ENCODE data around the gene GPR26.

Gene GPR26, protein sequence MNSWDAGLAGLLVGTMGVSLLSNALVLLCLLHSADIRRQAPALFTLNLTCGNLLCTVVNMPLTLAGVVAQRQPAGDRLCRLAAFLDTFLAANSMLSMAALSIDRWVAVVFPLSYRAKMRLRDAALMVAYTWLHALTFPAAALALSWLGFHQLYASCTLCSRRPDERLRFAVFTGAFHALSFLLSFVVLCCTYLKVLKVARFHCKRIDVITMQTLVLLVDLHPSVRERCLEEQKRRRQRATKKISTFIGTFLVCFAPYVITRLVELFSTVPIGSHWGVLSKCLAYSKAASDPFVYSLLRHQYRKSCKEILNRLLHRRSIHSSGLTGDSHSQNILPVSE

DNA sequence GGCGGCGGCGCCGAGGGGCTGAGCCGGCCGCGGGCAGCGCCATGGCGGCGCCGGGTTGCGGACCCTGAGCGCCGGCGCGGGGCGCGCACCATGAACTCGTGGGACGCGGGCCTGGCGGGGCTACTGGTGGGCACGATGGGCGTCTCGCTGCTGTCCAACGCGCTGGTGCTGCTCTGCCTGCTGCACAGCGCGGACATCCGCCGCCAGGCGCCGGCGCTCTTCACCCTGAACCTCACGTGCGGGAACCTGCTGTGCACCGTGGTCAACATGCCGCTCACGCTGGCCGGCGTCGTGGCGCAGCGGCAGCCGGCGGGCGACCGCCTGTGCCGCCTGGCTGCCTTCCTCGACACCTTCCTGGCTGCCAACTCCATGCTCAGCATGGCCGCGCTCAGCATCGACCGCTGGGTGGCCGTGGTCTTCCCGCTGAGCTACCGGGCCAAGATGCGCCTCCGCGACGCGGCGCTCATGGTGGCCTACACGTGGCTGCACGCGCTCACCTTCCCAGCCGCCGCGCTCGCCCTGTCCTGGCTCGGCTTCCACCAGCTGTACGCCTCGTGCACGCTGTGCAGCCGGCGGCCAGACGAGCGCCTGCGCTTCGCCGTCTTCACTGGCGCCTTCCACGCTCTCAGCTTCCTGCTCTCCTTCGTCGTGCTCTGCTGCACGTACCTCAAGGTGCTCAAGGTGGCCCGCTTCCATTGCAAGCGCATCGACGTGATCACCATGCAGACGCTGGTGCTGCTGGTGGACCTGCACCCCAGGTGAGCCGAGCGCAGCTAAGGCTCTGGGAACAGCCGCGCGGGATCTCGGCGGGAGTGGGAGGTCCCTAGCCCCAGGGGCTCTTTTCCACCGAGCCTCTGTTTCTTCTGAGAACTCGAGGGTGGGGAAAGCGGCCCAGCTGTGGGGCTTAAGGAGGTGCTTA, at the start of gene GPR26:
Gene GPR26 (plus strand): TSS at position 38 of the 919 bp plus-strand sequence. CDS start 53 bp downstream, at position 91.
- DNase-seq (ENCODE audit: low read depth in 2 of 2) = no peak

- DNase-seq (ENCODE audit: low read depth in 2 of 2) = no peak
Observed at GRCh38 chr10:123618224-123618623, 47.9 kb upstream of the GPR26 start.

- no peak for DNase-seq (ENCODE audit: low read depth in 2 of 2)
Observed at GRCh38 chr10:123619067-123619855, 46.9 kb upstream of the GPR26 start.

GRCh38 chr10:123620621-123621020, 45.5 kb upstream of the GPR26 start:
- DNase-seq (ENCODE audit: low read depth in 2 of 2) = no peak

- no peak for DNase-seq (ENCODE audit: low read depth in 2 of 2)
Observed at GRCh38 chr10:123621492-123621891, 44.7 kb upstream of the GPR26 start.

GRCh38 chr10:123621916-123622315, 44.2 kb upstream of the GPR26 start:
- DNase-seq (ENCODE audit: low read depth in 2 of 2) = no peak

DNA sequence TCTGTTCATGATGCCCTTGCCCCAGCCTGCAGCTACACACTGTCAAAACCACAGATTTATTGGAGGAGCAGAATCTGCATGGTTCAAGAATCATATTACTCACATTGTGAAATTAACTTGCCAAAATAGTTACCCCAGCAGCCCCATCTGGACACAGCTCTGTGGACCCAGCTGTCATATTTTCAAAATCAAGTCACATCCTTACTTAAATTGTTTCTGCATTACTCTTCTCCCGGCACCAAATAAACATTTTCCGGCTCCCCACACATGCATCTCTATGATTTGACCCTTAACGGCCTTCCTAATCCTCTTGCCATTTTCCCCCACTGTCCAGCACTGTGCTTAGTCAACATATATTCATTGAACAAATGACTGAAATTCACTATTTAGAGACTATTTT, 43.8 kb upstream of the GPR26 start:
- DNase-seq (ENCODE audit: low read depth in 2 of 2) = no peak

GRCh38 chr10:123624086-123624485, 42.1 kb upstream of the GPR26 start:
- no peak for DNase-seq (ENCODE audit: low read depth in 2 of 2)

GRCh38 chr10:123633106-123633505, 33.0 kb upstream of the GPR26 start:
- no peak for DNase-seq (ENCODE audit: low read depth in 2 of 2)

DNA sequence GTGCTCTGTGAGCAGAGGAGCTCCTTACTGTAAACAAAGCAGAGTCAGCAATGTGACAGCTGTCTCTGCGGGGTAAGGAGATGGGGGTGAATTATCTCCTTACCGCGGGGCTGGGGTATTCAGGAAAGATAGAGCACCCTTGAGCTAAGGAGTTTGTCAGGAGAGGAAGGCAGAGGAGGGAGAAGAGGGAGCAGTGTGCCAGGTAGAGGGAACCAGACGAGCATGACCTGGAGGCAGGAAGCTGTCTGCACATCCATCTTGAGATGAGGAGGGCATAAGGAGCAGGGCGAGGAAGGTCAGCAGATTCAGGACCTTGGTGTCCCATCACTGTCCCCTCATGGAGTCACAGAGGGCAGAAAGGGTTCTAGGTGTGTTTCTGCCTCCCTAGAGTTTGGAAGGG, 32.5 kb upstream of the GPR26 start:
- no peak for DNase-seq (ENCODE audit: low read depth in 2 of 2)

GRCh38 chr10:123634221-123634620, 31.9 kb upstream of the GPR26 start:
- no peak for DNase-seq (ENCODE audit: low read depth in 2 of 2)

- DNase-seq (ENCODE audit: low read depth in 2 of 2) = no peak
Observed at GRCh38 chr10:123635131-123635530, 31.0 kb upstream of the GPR26 start.

DNA sequence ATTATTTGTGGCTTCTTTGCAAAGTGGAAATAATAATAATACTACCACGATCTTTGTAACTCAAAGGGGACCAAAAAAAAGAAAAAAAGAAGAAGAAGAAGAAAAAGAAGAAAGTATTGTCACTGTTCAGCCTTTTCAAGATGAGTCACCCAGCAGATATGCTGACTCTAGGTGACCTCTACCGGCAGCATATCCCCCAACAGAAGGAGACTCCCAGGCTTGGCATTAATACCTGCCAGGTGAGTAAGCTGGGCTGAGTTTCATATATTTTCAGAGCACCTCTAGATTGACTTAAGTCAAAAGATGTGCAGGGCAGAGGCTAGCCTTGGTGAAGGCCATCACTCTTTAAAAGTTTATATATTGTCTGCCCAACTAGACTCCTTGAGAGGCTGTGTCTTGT, 30.4 kb upstream of the GPR26 start:
- no peak for DNase-seq (ENCODE audit: low read depth in 2 of 2)

DNA sequence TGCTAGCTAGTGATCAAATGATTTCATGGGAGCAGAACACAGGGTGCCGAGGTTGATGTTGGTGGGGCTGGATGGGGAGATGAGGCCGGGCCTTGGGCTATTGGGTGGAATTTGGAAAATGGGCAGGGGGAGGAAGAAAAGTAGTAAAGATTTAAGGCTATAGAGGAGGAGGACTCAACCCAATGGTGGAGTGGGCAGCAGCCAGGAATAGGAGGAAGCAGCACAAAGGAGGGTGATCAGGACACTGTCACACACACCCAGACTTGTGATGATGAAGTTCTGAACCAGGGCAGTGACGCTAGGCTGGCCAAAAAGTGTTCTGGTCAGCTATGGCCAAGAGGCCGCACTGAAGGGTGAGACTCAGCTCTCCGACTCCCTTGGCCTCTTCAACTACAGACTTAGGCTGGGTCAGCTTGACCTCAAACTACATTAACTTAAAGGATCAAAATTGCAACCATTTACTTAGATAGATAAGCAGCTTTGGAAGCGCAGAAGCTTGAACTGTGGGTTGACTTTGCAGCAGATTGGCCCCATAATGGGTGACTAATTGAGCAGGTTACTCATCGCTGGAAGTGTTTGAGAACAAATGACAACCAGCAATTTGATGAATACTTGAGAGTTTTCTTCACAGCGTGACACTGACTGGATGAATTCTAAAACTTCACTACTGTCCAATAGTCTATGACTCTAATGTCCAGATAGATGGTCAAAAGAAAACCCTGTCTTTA, 29.4 kb upstream of the GPR26 start:
- DNase-seq (ENCODE audit: low read depth in 2 of 2) = no peak

DNA sequence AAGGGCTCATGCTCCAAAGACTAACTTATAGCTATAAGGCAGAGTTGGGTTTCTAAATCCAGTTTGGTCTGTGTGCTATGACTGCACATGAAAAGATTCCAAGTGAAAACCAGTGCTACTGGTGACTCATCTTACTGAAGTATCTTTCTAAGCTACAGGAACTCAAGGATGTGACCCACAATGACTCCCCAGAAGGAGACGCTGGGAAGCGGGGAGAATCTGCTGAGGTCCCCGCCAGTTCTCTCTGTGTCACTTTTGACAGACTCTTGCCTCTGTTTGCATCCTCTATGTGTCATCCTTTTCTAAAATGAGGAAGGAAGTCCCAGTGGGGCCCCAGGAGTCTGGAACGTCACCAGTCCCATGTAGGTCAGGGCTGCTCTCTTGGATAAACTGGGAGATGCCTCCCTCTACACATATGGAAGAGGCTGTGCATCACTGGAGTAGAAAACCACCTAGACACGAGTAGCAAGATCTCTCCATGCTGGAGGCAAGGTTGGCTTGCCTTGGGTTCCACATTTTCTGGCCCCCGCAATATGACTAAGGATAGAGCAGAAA, 28.8 kb upstream of the GPR26 start:
- DNase-seq (ENCODE audit: low read depth in 2 of 2) = no peak

DNA sequence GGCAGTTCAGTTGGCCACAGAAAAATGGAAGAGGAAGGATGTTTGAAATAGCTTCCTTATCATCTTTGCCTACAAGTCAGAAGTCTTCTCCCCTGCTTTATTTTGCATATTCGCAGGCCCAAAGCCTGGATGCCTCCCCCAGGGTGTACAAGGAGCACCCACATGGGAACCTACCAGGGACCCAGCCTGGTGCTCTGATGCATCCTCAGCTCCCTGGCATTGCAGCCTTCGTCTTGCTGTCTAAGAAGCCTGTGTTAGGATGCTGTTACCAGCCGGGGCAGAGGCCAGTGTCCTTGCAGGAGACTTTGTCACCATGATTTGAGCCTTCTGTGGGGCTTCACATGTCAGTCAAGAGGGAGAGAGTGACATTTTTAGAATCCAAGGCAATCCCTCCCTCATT, 27.0 kb upstream of the GPR26 start:
- no peak for DNase-seq (ENCODE audit: low read depth in 2 of 2)

DNA sequence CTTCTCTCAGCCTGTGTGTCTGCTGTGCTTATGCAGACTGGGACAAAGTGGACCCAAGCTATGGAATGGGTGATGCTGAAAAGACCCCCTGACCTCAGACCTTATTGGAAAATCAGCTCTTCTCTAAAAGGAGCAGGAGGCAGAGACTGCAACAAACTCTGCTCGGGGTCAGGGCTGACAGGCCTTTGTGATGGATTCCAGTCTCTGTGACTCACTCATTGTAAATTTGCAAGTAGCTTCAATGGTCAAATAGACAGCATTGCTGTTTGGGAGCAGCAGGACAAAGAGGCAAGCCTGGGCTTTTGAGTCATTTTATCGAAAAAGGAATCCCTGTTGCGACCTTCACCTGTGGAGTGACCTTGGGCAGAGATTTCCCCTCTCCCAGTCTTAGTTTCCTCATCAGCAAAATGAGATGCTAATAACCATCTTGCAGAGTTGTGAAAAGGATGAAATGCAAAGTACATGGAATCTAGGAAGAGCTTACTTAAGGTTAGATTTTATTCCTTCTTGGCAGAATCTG, 26.1 kb upstream of the GPR26 start:
- DNase-seq (ENCODE audit: low read depth in 2 of 2) = no peak

- no peak for DNase-seq (ENCODE audit: low read depth in 2 of 2)
Observed at GRCh38 chr10:123642293-123642692, 23.9 kb upstream of the GPR26 start.

DNA sequence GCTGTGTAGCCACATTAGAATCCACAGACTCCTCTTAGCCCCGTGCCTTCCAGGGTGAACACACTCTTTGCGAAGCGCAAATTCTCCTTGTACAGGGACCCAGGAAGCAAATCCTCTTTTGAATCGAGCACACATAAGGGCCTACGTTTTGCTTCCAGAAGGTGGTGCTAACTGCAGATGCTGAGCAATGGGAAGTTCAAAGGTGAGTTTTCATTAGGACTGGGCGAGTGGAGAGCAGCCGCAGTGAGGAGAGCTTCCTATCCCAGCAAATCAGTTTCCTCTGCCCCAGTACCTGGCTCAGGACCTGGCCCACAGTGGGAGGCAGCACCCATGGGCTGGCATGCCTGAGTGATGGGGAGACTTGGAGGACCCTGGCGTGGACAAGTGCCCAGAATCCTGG, 23.5 kb upstream of the GPR26 start:
- DNase-seq (ENCODE audit: low read depth in 2 of 2) = no peak

GRCh38 chr10:123643315-123643714, 22.8 kb upstream of the GPR26 start:
- no peak for DNase-seq (ENCODE audit: low read depth in 2 of 2)

- DNase-seq (ENCODE audit: low read depth in 2 of 2) = no peak
Observed at GRCh38 chr10:123645016-123645415, 21.1 kb upstream of the GPR26 start.
